ENCODE measurements around the gene RHBDL1. TPM values are rescaled to one million over a fixed set of nuclear protein-coding genes. Genes with fewer than 3 reads are reported as not detected.
A peak's percentile ranks its signal among the peaks of the same experiment; 100 is the strongest.

The RHBDL1 gene
- total and polyA plus RNA-seq, 9 of the 15 experiments (the other 6 are each of a cell fraction or from before 2014, with no cell fraction given): 0.03 to 5.6 (median 1.3) TPM; not detected in 1

DNA sequence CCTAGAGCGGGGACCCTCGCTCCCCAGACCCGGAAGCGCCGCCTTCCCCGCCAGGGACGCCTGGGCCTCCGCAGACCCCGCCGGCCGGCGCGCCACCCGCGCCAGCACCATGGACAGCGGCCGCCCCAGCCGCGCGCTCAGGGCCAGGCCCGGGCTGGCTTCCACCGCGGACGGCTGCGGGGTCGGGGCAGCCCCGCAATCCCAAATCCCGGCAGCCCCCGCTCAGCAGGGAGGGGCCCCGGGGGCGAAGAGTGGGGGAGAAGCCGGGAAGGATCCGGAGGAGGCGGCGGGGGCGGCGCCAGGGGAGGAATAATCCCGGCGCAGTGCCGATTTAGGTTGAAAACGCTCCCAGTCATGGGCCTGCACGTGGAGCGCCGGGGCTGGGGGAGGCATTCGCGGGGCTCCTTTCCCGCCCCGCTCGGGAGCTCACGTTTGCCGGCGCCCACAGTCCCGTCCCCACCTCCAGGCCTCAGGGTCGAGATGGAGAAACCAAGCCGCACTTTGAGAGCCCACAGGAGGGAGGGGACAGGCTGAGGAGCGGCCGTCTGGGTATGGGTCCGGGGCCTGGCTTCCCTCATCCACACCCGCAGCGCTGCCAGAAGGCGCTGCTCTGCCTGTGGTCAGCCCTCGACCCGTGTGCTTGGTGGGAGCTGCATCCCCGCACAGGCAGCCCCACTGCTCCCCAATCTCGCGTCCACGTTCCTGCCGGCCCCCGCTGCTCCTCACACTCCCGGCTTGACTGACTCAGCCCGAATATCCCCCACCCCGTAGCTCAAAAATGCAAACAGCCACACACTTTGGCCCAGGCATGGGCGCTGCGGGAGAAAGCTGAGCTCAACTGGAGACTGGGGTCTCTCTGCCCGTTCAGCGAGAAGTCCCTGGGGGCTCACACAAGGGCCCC is 25.5 kb downstream of the RHBDL1 start (continued):
- TF ChIP-seq ZNF778 (CRISPR knock-in tag; IDR thresholded peaks at IDR 0.05) (no peak), NR2C1 (IDR thresholded peaks at IDR 0.05) (no peak), NR2C1 (tag; IDR thresholded peaks at IDR 0.05) (no peak), SIN3B (IDR thresholded peaks at IDR 0.05; ENCODE audit: low read depth) (0 out of 2 replicates have a peak, but pooled peaks have one; percentile 24), EP400 (IDR thresholded peaks at IDR 0.05) (no peak), E2F6 (IDR thresholded peaks at IDR 0.05; ENCODE audit: borderline replicate concordance in 1 of 2, extremely low read depth in 1 of 2, insufficient read depth in 1 of 2, insufficient read length in 1 of 2, low read depth in 1 of 2, low read length in 1 of 2, poor library complexity in 1 of 2, severe bottlenecking in 1 of 2) (peak in 1 of 2 experiments; percentile 41), ILK (tag; IDR thresholded peaks at IDR 0.05; ENCODE audit: borderline replicate concordance, low read depth) (no peak), TBL1XR1 (IDR thresholded peaks at IDR 0.05; ENCODE audit: low read length in 2 of 2) (no peak), SMARCA5 (IDR thresholded peaks at IDR 0.05) (no peak), KAT7 (CRISPR knock-in tag; IDR thresholded peaks at IDR 0.05; ENCODE audit: borderline replicate concordance) (no peak), TARDBP (IDR thresholded peaks at IDR 0.05) (no peak), NR2C2 (CRISPR knock-in tag; IDR thresholded peaks at IDR 0.05) (peak; percentile 77; the same call in 1 of the 2 replicates), NR2C2 (tag; IDR thresholded peaks at IDR 0.05) (no peak), MLX (CRISPR knock-in tag; conservative IDR thresholded peaks at IDR 0.05) (no peak), NCOR1 (IDR thresholded peaks at IDR 0.05) (no peak), BCL6 (CRISPR knock-in tag; IDR thresholded peaks at IDR 0.05) (no peak), CAMTA2 (CRISPR knock-in tag; conservative IDR thresholded peaks at IDR 0.05) (no peak)
- TF ChIP-seq, protein P1, sequence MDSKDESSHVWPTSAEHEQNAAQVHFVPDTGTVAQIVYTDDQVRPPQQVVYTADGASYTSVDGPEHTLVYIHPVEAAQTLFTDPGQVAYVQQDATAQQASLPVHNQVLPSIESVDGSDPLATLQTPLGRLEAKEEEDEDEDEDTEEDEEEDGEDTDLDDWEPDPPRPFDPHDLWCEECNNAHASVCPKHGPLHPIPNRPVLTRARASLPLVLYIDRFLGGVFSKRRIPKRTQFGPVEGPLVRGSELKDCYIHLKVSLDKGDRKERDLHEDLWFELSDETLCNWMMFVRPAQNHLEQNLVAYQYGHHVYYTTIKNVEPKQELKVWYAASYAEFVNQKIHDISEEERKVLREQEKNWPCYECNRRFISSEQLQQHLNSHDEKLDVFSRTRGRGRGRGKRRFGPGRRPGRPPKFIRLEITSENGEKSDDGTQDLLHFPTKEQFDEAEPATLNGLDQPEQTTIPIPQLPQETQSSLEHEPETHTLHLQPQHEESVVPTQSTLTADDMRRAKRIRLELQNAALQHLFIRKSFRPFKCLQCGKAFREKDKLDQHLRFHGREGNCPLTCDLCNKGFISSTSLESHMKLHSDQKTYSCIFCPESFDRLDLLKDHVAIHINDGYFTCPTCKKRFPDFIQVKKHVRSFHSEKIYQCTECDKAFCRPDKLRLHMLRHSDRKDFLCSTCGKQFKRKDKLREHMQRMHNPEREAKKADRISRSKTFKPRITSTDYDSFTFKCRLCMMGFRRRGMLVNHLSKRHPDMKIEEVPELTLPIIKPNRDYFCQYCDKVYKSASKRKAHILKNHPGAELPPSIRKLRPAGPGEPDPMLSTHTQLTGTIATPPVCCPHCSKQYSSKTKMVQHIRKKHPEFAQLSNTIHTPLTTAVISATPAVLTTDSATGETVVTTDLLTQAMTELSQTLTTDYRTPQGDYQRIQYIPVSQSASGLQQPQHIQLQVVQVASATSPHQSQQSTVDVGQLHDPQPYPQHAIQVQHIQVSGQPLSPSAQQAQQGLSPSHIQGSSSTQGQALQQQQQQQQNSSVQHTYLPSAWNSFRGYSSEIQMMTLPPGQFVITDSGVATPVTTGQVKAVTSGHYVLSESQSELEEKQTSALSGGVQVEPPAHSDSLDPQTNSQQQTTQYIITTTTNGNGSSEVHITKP (IDR thresholded peaks at IDR 0.05; ENCODE audit: partially characterized antibody): no peak
- TF ChIP-seq, protein P2, sequence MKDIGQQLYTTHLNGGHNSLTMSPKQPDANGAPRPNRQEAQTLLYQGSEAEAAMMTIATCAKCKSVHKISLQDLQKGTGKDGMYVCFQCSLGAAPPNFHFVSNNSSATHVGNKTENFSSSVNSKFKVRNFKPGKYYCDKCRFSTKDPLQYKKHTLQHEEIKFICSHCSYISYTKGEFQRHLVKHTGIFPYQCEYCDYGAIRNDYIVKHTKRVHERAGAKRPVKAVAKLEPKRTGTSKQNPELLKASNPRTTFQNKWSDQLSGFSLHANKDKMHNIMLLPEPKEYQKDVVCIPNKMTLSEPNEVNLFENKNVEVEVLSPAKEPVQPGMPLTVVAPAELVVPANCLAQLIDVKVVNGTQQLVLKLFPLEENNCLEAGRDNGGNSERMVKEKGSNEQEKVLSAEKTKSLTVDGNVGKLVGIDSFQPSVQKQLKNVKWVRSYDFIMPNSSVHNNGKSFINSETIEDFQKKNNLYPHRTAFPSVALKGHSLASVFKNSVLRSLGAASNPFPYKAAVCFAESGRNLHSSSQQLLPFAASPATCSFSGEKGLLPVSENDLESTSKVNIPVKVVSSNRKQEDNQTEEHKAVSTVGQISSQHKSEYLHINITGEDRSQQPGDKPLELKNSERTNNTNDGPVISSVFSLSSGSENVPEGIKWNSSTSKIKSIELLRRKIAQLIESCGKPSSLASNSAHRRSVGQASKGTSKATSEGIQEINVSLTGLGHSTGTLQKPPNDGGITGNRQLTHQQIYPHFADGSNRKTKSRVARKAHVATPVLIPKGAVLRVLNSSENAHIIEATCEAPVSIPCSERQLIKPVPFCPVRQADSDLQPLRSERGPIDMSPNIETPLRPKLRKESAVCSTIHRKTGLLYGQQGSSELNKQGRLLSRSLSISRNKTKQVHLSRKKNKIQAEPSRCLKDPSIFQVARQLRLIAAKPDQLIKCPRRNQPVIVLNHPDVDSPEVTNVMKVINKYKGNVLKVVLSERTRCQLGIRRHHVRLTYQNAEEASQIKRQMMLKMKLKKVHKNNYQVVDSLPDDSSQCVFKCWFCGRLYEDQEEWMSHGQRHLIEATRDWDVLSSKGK (CRISPR knock-in tag; IDR thresholded peaks at IDR 0.05): no peak

All from K562 (cell line).